Colonic mucosa (tissue), 4 donors: ENCODE data around the gene IDI1. TPM values are rescaled to one million over a fixed set of nuclear protein-coding genes. Genes with fewer than 3 reads are reported as not detected.

Source experiments
- DNase-seq: peaks from one replicate; pipeline ENCODE4 v3.0.0-alpha.2; 2020
- H3K27ac ChIP-seq: fragments of 200-600 bp; one replicate; pipeline ENCODE4 v1.8.0; 2021
- H3K27me3 ChIP-seq: fragments of 200-600 bp; one replicate; pipeline ENCODE4 v1.8.0; 2021
- H3K36me3 ChIP-seq: fragments of 200-600 bp; one replicate; pipeline ENCODE4 v1.8.0; 2021
- H3K4me1 ChIP-seq: fragments of 200-600 bp; one replicate; pipeline ENCODE4 v1.8.0; 2021; ENCODE audit warnings: mild to moderate bottlenecking
- H3K4me3 ChIP-seq: fragments of 200-600 bp; one replicate; pipeline ENCODE4 v1.8.0; 2021
- H3K9ac ChIP-seq, 2 donors: one replicate each; pipeline ENCODE4 v1.7.0; 2013; ENCODE audit warnings: control low read depth in 2 of 2, low read depth in 2 of 2, low read length in 2 of 2
- H3K9me3 ChIP-seq: fragments of 200-600 bp; one replicate; pipeline ENCODE4 v1.8.0; 2021
- CTCF ChIP-seq: fragments of 200-600 bp; IDR thresholded peaks from one replicate; pipeline ENCODE4 v1.8.0; 2022; ENCODE audit warnings: antibody characterized with exemption, mild to moderate bottlenecking
- intact Hi-C: fragments of 100-400 bp; cut with DNase I; formaldehyde crosslinking; loops from one replicate; pipeline ENCODE4 v1.14.1; 2022
- total RNA-seq, 2 donors: library from RNA; stranded (reverse); fragmentation: NEBNext Ultra II Directional in 1 of 2; extraction: Animal tissue kit (Norgen Biotek cat#: 25700) in 1 of 2; gene quantifications; one replicate each; pipeline ENCODE4 v1.2.1, GENCODE V29; 2021
- donor health status: healthy.
- donor health status: DM: no; HTN: no; CAD: no.
- donor health status: DM: no; HTN: no; CAD: no.

The IDI1 gene
- 100 to 1,000 TPM in 1 of 2 donors, 10 to 100 TPM in 1; 41.3 to 142 TPM for total RNA-seq

GRCh38 chr10:1048732-1049424 is at the start of gene IDI1:
Gene IDI1, minus strand, starts transcription at chr10:1049119. Its CDS starts 116 bp downstream, at chr10:1049003.
- no peak for TF ChIP-seq CTCF
- Histone ChIP-seq H3K27me3 (no peaks in the 10 kb centered on the region), H3K27ac (peak within 1 kb of the TSS; percentile 99), H3K9me3 (no peaks in the 10 kb centered on the region), H3K4me1 (peaks cover 3% of the 10 kb centered on the region), H3K4me3 (peak within 1 kb of the TSS; percentile 88), H3K36me3 (no peaks in the 10 kb centered on the region), H3K9ac (peak within 1 kb of the TSS; percentile 85 to 96)
- DNase-seq, result peak; percentile 96
- intact Hi-C loops, result no loop called here

DNA sequence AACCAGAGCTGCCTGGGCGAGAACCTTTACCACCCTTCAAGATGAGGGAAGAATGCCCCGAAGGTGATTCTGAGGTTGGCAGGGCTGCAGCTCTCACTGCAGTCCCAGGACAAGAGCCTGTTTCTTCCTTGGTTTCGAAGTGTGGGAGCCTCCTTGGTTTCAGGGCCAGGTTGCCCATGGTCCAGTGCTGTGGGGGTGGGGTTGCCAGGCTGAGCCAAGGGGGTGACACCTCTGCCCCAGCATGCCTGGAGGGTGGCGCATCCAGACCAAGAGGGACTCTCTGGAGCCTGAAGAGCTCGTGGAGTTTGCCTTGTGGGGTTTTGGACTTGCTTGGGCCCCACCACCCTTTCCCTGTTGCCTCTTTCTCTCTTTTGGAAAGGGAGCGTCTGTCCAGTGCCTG is 48.5 kb upstream of the IDI1 start:
- Histone ChIP-seq H3K4me3 (no peak overlapping the region), H3K9me3 (no peaks in the 10 kb centered on the region), H3K27me3 (no peaks in the 10 kb centered on the region), H3K9ac (no peak overlapping the region), H3K4me1 (no peaks in the 10 kb centered on the region), H3K27ac (no peak overlapping the region), H3K36me3 (no peaks in the 10 kb centered on the region)
- intact Hi-C loops, result no loop called here
- DNase-seq, result no peak
- TF ChIP-seq CTCF, result no peak

DNA sequence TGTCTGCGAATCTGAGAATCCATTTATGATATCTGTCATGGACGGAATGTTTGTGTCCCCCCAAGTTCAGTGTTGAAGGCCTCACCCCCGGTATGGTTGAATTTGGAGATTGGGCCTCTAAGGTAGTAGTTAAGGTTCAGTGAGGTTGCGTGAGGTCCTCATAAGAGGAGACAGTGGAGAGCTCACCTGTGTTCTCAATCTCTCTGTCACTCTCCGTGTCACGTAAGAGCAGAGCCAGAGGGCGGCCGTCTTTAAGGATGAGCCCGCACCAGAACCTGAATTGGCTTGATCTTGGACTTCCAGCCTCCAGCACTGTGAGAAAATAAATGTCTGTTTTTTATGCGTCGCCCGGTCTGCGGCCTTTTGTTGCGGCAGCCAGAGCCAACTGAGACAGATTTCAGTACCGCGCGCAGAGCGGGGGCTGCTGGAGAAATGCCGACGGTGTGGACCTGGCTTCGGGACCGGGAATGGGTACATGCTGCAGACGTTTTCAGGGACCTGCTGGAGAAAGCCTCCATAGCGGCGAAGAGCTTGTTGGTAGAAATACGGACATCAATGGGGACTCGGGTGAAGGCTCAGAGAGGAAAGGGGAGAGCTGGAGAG is 47.5 kb upstream of the IDI1 start:
- Histone ChIP-seq H3K27ac (no peak overlapping the region), H3K27me3 (no peaks in the 10 kb centered on the region), H3K9ac (no peak overlapping the region), H3K9me3 (no peaks in the 10 kb centered on the region), H3K4me3 (no peak overlapping the region), H3K4me1 (no peaks in the 10 kb centered on the region), H3K36me3 (no peaks in the 10 kb centered on the region)
- intact Hi-C loops, result no loop called here
- no peak for DNase-seq
- TF ChIP-seq CTCF, result no peak

DNA sequence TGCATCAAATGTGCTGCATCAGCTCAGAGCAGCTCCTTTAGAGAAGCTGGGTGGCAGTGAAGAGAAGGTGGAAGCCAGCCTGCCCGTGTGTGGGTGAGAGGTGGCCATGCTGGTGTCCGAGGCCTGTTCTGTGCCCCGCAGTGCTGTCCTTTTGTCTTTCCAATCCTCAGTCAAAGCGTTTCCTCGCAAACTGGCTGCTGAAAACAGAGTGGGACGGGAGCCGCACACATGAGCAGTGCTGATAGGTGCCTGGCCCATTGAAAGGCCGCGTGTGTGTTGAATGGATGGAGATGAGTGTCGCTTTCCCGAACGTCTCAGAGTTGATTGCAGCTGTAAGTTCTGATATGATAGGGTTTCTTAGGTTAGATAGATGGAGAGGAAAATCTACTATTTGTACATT is 46.6 kb upstream of the IDI1 start:
- Histone ChIP-seq H3K36me3 (peaks cover 5% of the 10 kb centered on the region), H3K27me3 (no peaks in the 10 kb centered on the region), H3K27ac (no peak overlapping the region), H3K4me1 (no peaks in the 10 kb centered on the region), H3K9me3 (no peaks in the 10 kb centered on the region), H3K4me3 (no peak overlapping the region), H3K9ac (no peak overlapping the region)
- TF ChIP-seq CTCF, result no peak
- intact Hi-C loops, result no loop called here
- DNase-seq, result no peak

- Histone ChIP-seq H3K27me3 (no peaks in the 10 kb centered on the region), H3K4me3 (no peak overlapping the region), H3K9me3 (no peaks in the 10 kb centered on the region), H3K4me1 (no peaks in the 10 kb centered on the region), H3K36me3 (peaks cover 7% of the 10 kb centered on the region), H3K27ac (no peak overlapping the region), H3K9ac (no peak overlapping the region)
- TF ChIP-seq CTCF, result no peak
- intact Hi-C loops, result no loop called here
- DNase-seq, result no peak
These were observed 45.5 kb upstream of the IDI1 start for GRCh38 chr10:1094112-1095057.
